Kidney epithelial cell (primary cell): ENCODE data around the gene SLC5A12. TPM values are rescaled to one million over a fixed set of nuclear protein-coding genes. Genes with fewer than 3 reads are reported as not detected.

Source experiments
- DNase-seq: peaks from one replicate; pipeline ENCODE4 v3.0.0-alpha.2; 2010; ENCODE audit warnings: low read depth
- H3K27me3 ChIP-seq: 2 replicates; pipeline ENCODE4 v1.6.0; 2011; ENCODE audit warnings: low read length; ENCODE audit not compliant: control insufficient read depth, insufficient read depth
- H3K36me3 ChIP-seq: 2 replicates; pipeline ENCODE4 v1.5.1; 2011; ENCODE audit warnings: low read length; ENCODE audit not compliant: control insufficient read depth, insufficient read depth
- H3K4me3 ChIP-seq: 2 replicates; pipeline ENCODE4 v1.5.1; 2011; ENCODE audit warnings: low read depth, mild to moderate bottlenecking, control low read depth, low read length
- CTCF ChIP-seq: IDR thresholded peaks from 2 replicates; pipeline ENCODE4 v1.5.1; 2011; ENCODE audit warnings: mild to moderate bottlenecking, moderate library complexity, low read length, control low read depth, inconsistent platforms; ENCODE audit not compliant: insufficient read depth, poor library complexity, severe bottlenecking
- total RNA-seq: library from RNA; depleted of rRNA; stranded (reverse); fragments of >200 nt; gene quantifications from 2 replicates; pipeline ENCODE4 v1.2.3, GENCODE V29; 2015

Gene SLC5A12
- not detected in 2 replicates for total RNA-seq

- no peak within 1 kb of the TSS for H3K4me3 ChIP-seq
- H3K36me3 ChIP-seq = no peaks in the 10 kb centered on the region
- H3K27me3 ChIP-seq = no peaks in the 10 kb centered on the region
- DNase-seq = no peak
- TF ChIP-seq CTCF = no peak
These were observed at the start of gene SLC5A12 for GRCh38 chr11:26721948-26722475. Gene SLC5A12, minus strand, starts transcription at chr11:26722060. Its CDS starts 346 bp downstream, at chr11:26721714.

GRCh38 chr11:26769027-26769426 lies 47.2 kb upstream of the SLC5A12 start:
- H3K27me3 ChIP-seq = no peaks in the 10 kb centered on the region
- no peak overlapping the region for H3K4me3 ChIP-seq
- DNase-seq = no peak
- no peak for TF ChIP-seq CTCF
- no peaks in the 10 kb centered on the region for H3K36me3 ChIP-seq

GRCh38 chr11:26767060-26767459 lies 45.2 kb upstream of the SLC5A12 start:
- no peak for TF ChIP-seq CTCF
- Histone ChIP-seq H3K27me3 (no peaks in the 10 kb centered on the region), H3K36me3 (no peaks in the 10 kb centered on the region), H3K4me3 (no peak overlapping the region)
- no peak for DNase-seq

- TF ChIP-seq CTCF = no peak
- no peaks in the 10 kb centered on the region for H3K36me3 ChIP-seq
- no peaks in the 10 kb centered on the region for H3K27me3 ChIP-seq
- DNase-seq = no peak
- H3K4me3 ChIP-seq = no peak overlapping the region
These were observed 43.5 kb upstream of the SLC5A12 start for GRCh38 chr11:26765323-26765722.

GRCh38 chr11:26764825-26765224 lies 43.0 kb upstream of the SLC5A12 start:
- DNase-seq = no peak
- H3K36me3 ChIP-seq = no peaks in the 10 kb centered on the region
- no peak overlapping the region for H3K4me3 ChIP-seq
- no peaks in the 10 kb centered on the region for H3K27me3 ChIP-seq
- TF ChIP-seq CTCF = no peak

- Histone ChIP-seq H3K4me3 (no peak overlapping the region), H3K36me3 (no peaks in the 10 kb centered on the region), H3K27me3 (no peaks in the 10 kb centered on the region)
- no peak for TF ChIP-seq CTCF
- no peak for DNase-seq
These were observed 42.5 kb upstream of the SLC5A12 start for GRCh38 chr11:26764315-26764714.
